C4-2B (cell line): ENCODE data around the gene CAPNS2.

Experiments used
- ZFX ChIP-seq: fragments of 450-650 bp; IDR thresholded peaks from 2 replicates; pipeline ENCODE4 v1.6.1; 2017
- TF ChIP-seq, protein P1 (sequence below): fragments of 450-650 bp; conservative IDR thresholded peaks from 2 replicates; pipeline ENCODE4 v1.5.1; 2017; ENCODE audit warnings: mild to moderate bottlenecking

DNA sequence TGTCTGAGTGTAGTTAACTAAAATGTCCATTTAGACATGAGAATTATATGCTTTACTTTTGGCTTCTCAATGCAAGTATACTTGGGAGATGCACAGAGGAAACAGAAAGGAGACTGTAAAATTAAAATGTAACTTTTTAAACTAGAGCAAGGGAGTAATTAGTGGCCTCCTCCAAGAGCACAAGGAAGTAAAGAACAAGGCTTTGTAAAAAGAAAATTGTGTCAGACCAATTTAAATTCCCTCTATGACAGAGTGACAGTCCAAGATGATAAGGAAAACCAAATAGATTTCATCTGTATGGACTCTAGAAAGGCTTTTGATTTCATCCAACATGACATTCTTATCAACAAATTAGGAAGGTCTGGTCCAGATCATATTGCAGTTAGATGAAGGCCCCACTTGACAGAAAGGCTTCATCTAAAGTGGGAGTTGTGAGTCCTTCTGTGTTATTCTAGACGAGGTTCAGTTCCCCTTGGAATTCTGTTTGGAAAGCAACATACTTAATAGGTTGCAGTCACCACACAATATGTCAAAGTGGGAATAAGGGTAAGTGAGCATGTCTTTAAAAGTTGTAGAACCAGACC, 6.5 kb upstream of the CAPNS2 start:
- TF ChIP-seq, protein P1, sequence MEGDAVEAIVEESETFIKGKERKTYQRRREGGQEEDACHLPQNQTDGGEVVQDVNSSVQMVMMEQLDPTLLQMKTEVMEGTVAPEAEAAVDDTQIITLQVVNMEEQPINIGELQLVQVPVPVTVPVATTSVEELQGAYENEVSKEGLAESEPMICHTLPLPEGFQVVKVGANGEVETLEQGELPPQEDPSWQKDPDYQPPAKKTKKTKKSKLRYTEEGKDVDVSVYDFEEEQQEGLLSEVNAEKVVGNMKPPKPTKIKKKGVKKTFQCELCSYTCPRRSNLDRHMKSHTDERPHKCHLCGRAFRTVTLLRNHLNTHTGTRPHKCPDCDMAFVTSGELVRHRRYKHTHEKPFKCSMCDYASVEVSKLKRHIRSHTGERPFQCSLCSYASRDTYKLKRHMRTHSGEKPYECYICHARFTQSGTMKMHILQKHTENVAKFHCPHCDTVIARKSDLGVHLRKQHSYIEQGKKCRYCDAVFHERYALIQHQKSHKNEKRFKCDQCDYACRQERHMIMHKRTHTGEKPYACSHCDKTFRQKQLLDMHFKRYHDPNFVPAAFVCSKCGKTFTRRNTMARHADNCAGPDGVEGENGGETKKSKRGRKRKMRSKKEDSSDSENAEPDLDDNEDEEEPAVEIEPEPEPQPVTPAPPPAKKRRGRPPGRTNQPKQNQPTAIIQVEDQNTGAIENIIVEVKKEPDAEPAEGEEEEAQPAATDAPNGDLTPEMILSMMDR, result no peak
- TF ChIP-seq ZFX, result no peak
